Lung (tissue), 12 donors: Measurements from ENCODE around the gene STK4. TPM values are rescaled to one million over a fixed set of nuclear protein-coding genes. Genes with fewer than 3 reads are reported as not detected.

ENCODE experiments used
- ATAC-seq: fragments of 200-7000 bp; cut with Tn5 transposase; one replicate; pipeline ENCODE4 v1.9.1; 2020; ENCODE audit warnings: moderate number of reproducible peaks; ENCODE audit not compliant: insufficient read depth, low FRiP score
- DNase-seq, 3 donors: peaks; one replicate each; pipeline ENCODE4 v3.0.0-alpha.2; 2013 to 2017
- H3K27ac ChIP-seq, 2 donors: one replicate each; pipeline ENCODE4 v1.5.1; 2013; ENCODE audit warnings: mild to moderate bottlenecking in 2 of 2, moderate library complexity in 2 of 2, control low read depth in 1 of 2, inconsistent platforms in 1 of 2, low read depth in 1 of 2, low read length in 1 of 2
- H3K27me3 ChIP-seq, 3 donors: one replicate each; pipeline ENCODE4 v1.5.1; 2013; ENCODE audit warnings: low read length in 2 of 3; ENCODE audit not compliant: control insufficient read depth in 3 of 3, insufficient read depth in 3 of 3
- H3K36me3 ChIP-seq, 4 donors: one replicate each; pipeline ENCODE4 v1.5.1; 2013; ENCODE audit warnings: low read length in 4 of 4, mild to moderate bottlenecking in 1 of 4, moderate library complexity in 1 of 4; ENCODE audit not compliant: control insufficient read depth in 4 of 4, insufficient read depth in 4 of 4
- H3K4me1 ChIP-seq, 5 donors: one replicate each; pipeline ENCODE4 v1.5.1; 2013; ENCODE audit warnings: low read length in 5 of 5, mild to moderate bottlenecking in 2 of 5, moderate library complexity in 1 of 5; ENCODE audit not compliant: control insufficient read depth in 5 of 5, insufficient read depth in 5 of 5
- H3K4me3 ChIP-seq: one replicate; pipeline ENCODE4 v1.5.1; 2013; ENCODE audit warnings: mild to moderate bottlenecking, control low read depth, moderate library complexity
- H3K9ac ChIP-seq, 2 donors: one replicate each; pipeline ENCODE4 v1.5.1; 2013; ENCODE audit warnings: low read length in 2 of 2, control low read depth in 1 of 2; ENCODE audit not compliant: insufficient read depth in 1 of 2
- H3K9me3 ChIP-seq, 4 donors: one replicate each; pipeline ENCODE4 v1.5.1; 2013; ENCODE audit warnings: low read length in 3 of 4, mild to moderate bottlenecking in 1 of 4, moderate library complexity in 1 of 4; ENCODE audit not compliant: control insufficient read depth in 4 of 4, insufficient read depth in 3 of 4
- CTCF ChIP-seq: IDR thresholded peaks from 2 replicates; pipeline ENCODE4 v1.5.1; 2012; ENCODE audit warnings: mild to moderate bottlenecking; ENCODE audit errors: control extremely low read depth, extremely low read depth
- WGBS, 2 donors: extraction: QIAGEN DNeasy Blood & Tissue Kit; methylation state at CpG; one replicate each; pipeline ENCODE4 v1.1.7; 2013; 5-methylcytosine and 5-hydroxymethylcytosine counted together
- polyA plus RNA-seq, 2 donors: library from polyadenylated mRNA; stranded (reverse); fragments of 200-250 nt; gene quantifications; one replicate each; pipeline ENCODE4 v1.2.1, GENCODE V29; 2013
- total RNA-seq, 2 donors: library from RNA; depleted of rRNA in 1 of 2; stranded (reverse); fragments of >200 nt in 1 of 2; gene quantifications; one replicate each; pipeline ENCODE4 v1.2.1, GENCODE V29; 2014 to 2021
- donor health status: control.
- donor health status: control.
- donor health status: Bipolar disorder and iron deficiency.
- donor health status: healthy.
- donor health status: DM: yes; HTN: yes; CAD: no.

The STK4 gene
- total and polyA plus RNA-seq, 4 donors = 11.8 to 70.9 (median 28.1) TPM

GRCh38 chr20:44958276-44958675 is 8.0 kb upstream of the STK4 start:
- DNase-seq (no peak), ATAC-seq (no peak)
- Histone ChIP-seq H3K36me3 (peaks cover 3 to 26% (median 23%) of the 10 kb centered on the region in 4 donors), H3K9ac (no peak overlapping the region), H3K9me3 (peaks cover 0 to 3% (median 0%) of the 10 kb centered on the region in 4 donors), H3K4me1 (peaks cover 0 to 17% (median 2%) of the 10 kb centered on the region in 5 donors), H3K4me3 (no peak overlapping the region), H3K27me3 (no peaks in the 10 kb centered on the region), H3K27ac (no peak overlapping the region)
- 94 to 97% methylated on average over 8 of the region's 8 CpGs for WGBS, 2 donors
- no peak for TF ChIP-seq CTCF

DNA sequence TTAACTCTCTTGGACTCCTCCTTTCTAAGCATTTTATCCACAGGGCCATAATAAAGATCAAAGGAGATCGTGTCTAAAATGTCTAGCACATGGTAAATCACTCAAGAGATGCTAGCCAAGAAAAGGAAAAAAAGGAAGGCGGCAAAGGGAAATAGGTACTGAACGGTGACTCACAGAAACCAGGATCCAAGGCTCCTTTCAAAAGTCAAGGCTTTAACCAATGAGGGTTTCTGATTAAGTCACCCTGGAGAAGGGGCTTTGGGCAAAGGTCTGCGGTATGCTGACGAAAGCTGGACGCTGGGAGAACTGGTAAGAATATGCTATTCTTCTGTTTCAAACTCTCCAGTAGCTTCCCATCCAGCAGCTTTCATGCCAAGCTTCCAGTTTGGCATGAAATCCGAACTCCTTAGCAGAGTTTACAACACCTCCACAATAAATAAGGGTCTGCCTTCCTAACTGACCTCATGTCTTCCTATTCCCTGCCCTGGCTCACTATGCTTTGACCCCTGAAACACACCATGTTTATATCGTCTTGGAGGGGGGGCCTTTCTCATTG is 7.2 kb upstream of the STK4 start:
- H3K36me3 ChIP-seq = peaks cover 3 to 18% (median 15%) of the 10 kb centered on the region in 4 donors
- H3K9ac ChIP-seq = no peak overlapping the region
- H3K4me3 ChIP-seq = peak overlapping the region; percentile 87
- no peak for ATAC-seq
- peak overlapping the region in 1 of 2 donors; percentile 45 for H3K27ac ChIP-seq
- H3K27me3 ChIP-seq = no peaks in the 10 kb centered on the region
- peaks cover 0 to 17% (median 2%) of the 10 kb centered on the region in 5 donors for H3K4me1 ChIP-seq
- WGBS, 2 donors = 22 to 41% methylated on average over 8 of the region's 8 CpGs
- TF ChIP-seq CTCF = no peak
- peaks cover 0 to 3% (median 0%) of the 10 kb centered on the region in 4 donors for H3K9me3 ChIP-seq
- DNase-seq = peak in 2 of 3 donors; percentile 38 to 45

DNA sequence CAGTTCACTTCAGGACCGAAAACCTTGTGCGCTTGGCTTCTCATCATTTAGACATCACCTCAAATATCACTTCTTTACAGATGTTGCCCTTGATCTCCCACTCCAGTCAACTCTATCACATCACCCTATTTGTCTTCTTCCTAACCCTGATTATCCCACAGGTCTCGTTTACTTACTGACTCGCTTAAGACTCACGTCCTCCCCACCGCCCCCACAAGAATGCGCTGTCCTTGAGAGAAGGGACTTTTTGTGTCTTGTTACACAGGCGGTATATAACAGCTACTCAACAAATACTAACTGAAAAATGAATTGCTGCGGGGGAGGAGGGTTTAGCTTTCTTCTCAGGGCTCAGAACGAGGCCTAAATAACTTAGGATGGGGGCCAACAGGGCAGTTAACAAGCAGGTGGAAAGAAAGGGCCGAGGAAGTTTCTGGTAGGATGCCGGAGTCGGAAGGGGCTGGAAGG is 6.6 kb upstream of the STK4 start:
- Histone ChIP-seq H3K27ac (peak overlapping the region; percentile 71 to 88), H3K27me3 (no peaks in the 10 kb centered on the region), H3K9me3 (peaks cover 0 to 3% (median 0%) of the 10 kb centered on the region in 4 donors), H3K9ac (peak overlapping the region in 1 of 2 donors; percentile 33), H3K4me1 (peaks cover 0 to 17% (median 2%) of the 10 kb centered on the region in 5 donors), H3K36me3 (peaks cover 3 to 13% (median 11%) of the 10 kb centered on the region in 4 donors), H3K4me3 (peak overlapping the region; percentile 87)
- TF ChIP-seq CTCF = no peak
- 5 to 7% methylated on average over 13 of the region's 13 CpGs for WGBS, 2 donors
- ATAC-seq (no peak), DNase-seq (peak; percentile 26 to 48 (median 42))
